Gastroesophageal sphincter (tissue), 3 donors: ENCODE measurements around the gene RPL32.

Experiments
- POLR2A ChIP-seq, 2 donors: fragments of 450-650 bp; IDR thresholded peaks; one replicate each; pipeline ENCODE4 v1.6.1; 2017; ENCODE audit warnings: antibody characterized with exemption in 2 of 2, mild to moderate bottlenecking in 2 of 2, moderate library complexity in 1 of 2
- POLR2AphosphoS5 ChIP-seq: sonication (generic); formaldehyde crosslinking; IDR thresholded peaks from one replicate; pipeline ENCODE4 v1.6.1; 2017; ENCODE audit warnings: antibody characterized with exemption
- TF ChIP-seq, protein P1 (sequence below), 4 experiments: fragments of 200-600 bp in 2 of 4; fragments of 450-650 bp in 2 of 4; sonication (generic) in 1 of 4; IDR thresholded peaks; one replicate each; pipeline ENCODE4 v1.5.1; 2017 to 2019; ENCODE audit warnings: antibody characterized with exemption in 4 of 4, mild to moderate bottlenecking in 2 of 4, moderate library complexity in 2 of 4

- TF ChIP-seq POLR2AphosphoS5 (no peak), POLR2A (IDR thresholded peaks at IDR 0.05) (no peak)
- TF ChIP-seq, protein P1, sequence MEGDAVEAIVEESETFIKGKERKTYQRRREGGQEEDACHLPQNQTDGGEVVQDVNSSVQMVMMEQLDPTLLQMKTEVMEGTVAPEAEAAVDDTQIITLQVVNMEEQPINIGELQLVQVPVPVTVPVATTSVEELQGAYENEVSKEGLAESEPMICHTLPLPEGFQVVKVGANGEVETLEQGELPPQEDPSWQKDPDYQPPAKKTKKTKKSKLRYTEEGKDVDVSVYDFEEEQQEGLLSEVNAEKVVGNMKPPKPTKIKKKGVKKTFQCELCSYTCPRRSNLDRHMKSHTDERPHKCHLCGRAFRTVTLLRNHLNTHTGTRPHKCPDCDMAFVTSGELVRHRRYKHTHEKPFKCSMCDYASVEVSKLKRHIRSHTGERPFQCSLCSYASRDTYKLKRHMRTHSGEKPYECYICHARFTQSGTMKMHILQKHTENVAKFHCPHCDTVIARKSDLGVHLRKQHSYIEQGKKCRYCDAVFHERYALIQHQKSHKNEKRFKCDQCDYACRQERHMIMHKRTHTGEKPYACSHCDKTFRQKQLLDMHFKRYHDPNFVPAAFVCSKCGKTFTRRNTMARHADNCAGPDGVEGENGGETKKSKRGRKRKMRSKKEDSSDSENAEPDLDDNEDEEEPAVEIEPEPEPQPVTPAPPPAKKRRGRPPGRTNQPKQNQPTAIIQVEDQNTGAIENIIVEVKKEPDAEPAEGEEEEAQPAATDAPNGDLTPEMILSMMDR (IDR thresholded peaks at IDR 0.05), result no peak
Measured at GRCh38 chr3:12878141-12878574, 36.8 kb upstream of the RPL32 start.
